Measurements from ENCODE around the gene MIAT.

Gene MIAT

DNA sequence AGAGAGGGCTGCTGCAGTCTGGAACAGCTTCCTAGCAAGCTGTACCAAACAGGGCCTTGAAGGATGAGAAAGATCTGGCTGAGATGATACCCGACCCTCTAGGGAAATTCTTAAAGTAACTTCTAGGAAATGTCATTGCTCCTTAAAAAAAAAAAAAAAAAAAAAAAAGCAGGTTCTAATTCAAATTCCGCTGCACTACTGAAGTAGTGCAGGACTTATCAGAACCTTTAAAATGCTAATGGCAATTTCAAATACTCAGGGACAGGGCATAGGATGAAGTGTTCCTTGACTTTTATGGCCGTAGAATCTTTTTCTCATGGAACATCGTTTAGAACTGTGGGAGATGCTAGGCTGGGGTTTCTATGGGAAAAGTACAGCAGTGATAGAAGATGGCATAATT is 13.1 kb downstream of the MIAT start:
- DNase-seq = no peak

DNA sequence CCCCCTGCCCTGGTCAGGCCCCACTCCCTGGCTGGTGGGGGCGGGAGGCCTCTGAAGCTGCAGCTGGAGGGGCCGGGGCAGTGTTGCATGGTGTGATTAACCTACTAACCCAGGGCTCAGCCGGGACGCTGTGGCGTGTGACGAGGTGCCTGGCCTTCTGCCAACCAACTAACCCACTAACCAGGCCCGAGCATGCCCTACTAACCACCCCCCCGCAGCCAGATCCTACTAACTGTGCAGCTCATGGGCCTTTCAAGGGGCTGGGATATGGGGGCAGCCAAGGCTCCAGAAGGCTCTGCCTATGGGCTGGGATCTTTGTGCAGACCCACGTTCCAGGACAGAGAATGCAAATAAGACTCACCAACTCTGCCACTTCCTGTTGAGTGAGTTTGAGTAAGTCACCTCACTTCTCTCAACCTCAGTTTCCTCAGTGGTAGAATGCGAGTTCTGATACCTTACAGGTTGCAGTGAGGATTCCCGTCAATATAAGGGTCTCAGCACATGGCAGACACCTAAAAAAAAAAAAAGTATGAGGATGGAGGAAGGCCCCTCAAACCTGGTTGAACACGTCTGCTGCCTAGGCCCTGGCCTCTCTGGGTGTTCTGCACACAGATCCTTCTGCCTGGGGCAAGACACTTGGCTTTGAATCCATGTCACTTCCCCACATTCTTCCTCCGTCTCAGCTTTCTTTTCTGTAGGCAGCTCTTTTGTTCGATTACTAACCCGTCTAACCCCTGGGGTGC is 14.1 kb downstream of the MIAT start:
- no peak for DNase-seq

DNA sequence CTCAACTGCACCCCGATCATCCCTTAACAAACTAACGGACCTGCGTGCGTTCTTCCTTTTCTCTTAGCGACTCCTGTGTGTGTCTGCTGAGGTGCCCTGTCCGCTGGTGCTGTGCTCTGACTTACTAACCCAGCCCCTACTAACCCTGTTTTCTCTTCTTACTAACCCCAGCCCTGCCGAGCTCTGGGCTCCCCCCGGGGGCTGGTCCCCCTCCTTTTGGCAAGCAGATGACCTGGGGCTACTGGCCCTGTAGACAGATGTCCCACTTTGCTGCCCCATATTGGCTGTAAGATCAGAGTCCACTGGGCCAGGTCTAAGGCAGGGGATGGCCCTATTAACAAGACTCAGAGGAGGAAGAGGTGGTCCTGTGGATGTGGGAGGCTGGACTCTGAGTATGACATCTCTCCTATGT is 14.7 kb downstream of the MIAT start:
- no peak for DNase-seq

DNA sequence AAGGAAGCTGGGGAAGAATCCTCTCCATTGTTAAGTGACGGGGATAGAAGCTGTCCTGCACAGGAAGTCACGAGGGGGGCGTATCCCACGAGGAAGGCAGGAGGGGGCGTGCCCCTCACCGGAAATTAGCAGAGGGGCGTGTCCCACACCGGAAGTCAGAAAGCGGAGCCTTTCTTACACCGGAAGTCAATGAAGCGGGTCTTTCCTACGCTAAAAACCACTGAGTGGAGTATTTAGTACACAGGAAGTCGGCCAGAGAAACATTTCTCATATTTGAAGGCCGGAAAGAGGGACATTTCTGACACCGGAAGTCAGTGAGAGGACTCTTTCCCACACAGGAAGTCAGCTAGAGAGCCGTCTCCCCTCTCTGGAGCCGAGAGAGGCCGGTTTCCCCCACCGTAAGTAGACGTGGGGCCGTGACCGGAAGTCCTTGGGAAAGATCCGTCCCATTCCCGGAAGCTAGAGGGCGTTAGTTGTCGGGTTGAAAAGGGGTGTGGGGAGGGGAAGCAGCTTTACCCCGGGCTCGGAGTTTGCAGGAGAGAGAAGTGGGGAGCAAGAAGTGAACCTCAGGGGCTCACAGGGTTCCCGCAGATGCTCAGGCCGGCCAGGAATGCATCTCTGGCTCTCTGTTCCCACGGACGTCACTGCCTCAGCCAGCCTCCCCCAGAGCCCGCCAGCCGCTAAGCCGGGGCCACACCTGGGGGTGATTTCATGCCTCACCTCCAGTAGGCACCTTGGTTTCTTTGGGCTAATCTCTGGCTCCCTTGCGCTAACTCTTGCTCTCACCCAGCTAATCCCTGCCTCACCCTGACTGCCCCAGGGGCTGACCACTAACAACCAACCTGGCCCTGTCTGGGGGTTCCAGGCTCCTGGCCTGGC is 15.4 kb downstream of the MIAT start:
- peak; percentile 96 for DNase-seq

DNA sequence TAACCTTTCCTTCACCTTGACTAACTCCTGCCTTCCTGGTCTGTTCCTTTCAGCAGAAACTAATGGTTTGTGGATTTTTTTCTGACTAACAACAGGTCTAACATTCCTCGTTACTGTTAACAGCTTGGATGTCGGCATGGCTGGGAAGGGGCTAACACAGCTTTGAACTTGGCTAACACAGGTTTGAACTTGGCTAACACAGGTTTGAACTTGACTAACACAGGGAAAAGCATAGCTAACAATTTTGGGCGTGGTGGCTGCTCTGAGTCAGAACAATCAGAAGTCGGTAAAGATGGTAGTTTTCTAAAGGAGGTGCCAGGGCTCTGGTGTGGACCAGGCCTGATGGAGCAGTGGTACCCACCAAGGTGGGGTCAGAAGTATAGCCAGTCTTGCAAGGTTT is 16.1 kb downstream of the MIAT start:
- no peak for DNase-seq

DNA sequence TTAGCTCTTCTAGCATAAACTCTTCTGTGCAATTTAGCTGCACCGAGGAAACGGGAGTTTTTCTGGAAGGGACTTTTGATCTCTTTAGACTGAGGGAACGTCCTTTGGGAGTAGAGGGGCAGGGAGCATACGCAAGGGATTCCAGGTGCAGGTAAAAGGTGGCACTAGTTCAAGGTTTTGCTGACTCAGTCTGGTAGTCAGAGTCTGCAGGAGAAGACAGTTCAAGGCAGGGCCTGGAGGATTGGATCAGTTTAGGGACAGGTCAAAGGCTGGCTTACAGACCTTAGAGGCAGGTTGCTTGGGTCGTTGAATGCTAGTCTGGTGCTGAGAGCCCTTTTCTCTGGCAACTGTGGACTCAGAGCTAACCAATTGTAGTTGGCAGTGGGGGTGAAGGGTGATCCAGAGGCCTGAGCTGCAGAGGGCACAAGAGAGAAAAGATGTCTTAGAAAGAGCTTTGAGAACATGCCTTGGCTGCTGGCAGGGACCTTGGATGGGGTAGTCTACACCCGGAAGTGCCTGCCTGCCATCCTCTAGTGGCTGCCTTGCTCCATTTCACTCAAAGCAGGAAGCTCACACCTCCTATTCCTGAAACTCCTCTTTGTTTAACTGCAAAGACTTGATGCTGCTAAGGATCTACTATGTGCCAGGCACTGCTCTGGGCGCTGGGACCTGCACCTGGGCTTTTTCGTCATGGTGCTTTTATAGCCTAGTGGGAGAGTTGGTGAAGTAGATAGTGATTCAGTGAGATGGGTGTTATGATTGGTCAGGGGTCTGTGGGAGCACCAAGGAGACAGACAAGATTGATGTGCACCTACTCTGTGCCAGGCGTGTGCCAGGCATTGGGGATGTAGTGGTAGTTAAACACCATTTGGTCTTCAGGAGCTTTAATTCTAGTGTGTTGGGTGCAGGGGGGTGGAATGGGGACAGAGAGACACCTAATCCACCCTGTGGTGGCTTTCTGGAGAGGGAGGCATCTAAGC is 17.1 kb downstream of the MIAT start:
- DNase-seq = no peak

DNA sequence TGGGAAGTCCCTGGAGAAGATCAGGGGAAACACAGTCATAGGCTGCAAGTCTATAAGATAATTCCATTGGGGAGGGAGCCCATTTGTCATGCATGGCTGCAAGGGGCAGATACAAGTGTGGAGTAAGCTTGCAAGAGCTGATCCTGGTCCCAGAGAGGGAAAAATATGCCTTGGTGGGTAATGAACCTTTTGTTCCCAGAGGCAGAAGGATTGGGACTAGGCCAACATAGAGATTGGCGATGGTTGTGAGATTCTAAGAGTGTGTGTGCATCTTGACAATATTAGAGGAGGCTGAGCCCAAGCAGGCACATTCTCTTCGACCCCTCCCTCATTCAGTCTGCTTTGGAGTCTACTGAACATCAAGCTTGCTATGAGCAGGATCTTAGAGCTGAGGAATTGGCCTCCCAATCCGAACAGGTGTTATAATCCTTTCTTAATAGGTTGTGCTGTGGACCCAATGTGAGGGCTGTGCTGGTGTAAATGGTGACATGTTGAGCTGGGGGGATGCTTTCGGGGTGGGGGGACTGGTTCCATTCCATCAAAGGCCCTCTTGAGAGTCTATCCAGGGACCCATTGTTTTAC is 18.4 kb downstream of the MIAT start:
- no peak for DNase-seq

DNA sequence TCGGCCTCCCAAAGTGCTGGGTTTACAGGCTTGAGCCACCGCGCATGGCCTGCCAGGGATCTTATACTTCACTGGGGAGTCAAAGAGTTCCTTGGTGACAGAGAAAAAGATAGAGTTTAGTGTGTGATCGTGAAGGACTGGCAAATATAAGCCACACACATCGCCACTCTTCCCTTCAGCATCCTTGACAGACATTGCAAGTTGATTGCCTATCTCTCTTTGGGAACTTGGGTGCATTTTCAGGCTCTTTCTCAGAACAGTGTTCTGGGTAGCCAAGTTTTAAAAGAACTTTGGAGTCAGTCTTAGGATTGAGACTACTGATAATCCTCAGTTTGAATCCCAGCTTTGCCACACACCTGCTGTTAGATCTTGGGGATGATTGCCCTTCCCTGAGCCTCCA is 19.8 kb downstream of the MIAT start:
- no peak for DNase-seq

DNA sequence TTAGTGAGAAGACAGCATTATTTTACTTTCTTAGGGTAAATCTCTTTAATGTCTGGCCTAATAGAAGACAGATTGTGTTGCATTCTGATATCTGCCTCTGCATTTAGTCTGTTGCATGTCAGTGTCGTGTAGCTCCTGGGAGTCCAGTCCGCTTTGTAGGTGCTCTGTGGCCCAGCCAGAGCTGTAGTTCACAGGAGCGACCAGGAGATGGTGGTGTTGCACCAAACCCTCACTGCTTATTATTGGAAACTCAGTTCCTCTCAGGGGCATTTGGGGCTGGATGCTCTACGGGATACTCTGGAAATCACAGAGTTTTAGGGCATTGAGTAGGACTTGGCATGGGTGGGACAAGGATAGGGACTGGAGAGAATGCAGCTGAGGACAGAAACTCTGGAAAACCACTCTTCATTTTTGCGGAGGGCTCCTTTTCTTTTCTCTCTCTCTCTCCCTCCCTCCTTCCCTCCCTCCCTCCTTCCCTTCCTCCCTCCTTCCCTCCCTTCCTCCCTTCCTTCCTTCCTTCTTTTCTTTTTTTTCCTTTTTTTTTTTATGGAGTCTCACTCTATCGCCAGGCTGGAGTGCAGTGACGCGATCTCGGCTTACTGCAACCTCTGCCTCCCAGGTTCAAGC is 21.7 kb downstream of the MIAT start:
- peak; percentile 78 for DNase-seq

DNA sequence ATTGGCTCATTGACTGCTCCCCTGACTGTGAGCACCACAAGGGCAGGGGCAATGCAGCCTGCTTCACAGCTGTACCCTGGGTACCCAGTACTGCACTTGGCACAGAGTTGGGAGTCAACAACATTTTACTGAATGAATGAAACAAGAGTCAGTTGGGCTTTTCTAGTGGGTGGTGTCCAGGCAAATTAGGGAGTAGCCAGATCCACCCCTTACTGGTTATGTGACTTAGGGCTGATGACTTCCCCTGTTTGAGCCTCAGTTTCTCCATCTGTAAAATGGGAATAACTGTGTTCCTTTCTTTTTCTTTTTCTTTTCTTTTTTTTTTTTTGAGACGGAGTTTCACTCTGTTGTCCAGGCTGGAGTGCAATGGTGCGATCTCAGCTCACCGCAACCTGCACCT is 23.1 kb downstream of the MIAT start:
- no peak for DNase-seq

DNA sequence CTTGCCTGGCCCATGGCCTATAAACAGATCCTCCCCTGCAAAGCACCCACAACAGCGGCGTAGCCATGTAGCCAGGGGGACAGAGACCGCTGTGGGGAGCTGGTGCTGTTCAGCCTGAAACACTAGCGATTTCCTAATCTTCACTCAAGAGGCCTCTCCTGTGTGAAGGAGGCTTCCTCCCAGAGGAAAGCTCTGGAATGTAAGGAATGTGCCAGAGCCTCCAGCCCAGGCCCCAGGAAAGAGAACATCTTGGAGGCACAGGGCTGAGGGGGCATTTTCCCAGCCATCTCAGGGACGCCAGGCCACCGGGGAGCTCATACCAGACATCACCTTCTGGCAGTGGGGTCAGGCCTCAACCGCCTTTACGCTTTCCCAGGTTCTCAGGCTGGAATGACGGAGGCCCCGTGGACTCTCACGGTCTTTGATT is 24.0 kb downstream of the MIAT start:
- no peak for DNase-seq

DNA sequence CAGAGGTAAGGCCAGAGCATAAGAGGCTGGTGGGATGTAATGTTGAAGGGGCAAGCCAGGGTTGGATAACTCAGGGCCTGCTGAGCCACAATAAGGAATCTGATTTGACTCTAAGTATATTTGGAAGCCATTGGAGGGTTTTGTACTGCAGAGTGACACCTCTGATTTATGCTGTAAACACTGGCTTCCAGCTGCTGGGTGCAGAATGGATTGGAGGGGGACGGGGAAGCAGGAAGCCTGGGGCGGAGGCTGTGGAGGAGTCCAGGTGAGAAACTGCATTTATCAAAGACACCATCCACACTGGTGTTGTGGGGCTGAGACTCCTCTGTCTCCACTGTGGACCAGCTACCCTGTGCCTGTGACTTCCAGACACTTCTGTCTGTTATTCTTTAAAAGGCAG is 26.8 kb downstream of the MIAT start:
- DNase-seq = no peak

DNA sequence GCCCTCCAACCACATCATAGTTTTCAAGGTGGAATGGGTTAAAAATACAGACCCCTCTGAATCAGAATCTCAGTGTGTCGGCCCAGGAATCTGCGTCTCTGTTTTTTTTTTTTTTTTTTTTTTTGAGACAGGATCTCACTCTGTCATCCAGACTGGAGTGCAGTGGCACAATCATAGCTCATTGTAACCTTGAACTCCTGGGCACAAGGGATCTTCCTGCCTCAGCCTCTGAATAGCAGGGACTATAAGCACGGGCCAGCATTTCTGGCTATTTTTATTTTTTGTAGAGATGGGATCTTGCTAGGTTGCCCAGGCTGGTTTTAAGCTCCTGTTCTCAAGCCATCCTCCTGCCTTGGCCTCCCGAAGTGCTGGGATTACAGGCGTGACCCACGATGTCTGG is 28.2 kb downstream of the MIAT start:
- DNase-seq = no peak

DNA sequence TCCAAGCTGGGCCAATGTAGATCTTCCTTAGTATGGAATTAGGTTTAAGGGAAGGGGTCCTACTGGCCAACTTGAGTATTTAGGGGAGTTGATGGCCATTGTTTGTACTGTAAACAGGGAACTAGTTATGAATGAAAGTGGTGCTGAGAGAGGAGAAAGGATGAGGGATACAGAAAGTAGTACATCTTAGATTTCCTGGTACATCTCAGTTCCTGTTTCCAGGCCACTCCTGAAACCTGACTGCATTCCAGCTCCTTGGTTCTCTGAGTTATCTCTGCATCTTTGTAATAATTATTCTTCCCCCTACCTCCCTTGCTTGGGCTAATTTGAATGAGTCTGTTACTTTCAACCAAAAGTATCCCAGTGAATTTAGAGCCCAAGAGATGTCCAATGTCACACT is 30.1 kb downstream of the MIAT start:
- DNase-seq = no peak

DNA sequence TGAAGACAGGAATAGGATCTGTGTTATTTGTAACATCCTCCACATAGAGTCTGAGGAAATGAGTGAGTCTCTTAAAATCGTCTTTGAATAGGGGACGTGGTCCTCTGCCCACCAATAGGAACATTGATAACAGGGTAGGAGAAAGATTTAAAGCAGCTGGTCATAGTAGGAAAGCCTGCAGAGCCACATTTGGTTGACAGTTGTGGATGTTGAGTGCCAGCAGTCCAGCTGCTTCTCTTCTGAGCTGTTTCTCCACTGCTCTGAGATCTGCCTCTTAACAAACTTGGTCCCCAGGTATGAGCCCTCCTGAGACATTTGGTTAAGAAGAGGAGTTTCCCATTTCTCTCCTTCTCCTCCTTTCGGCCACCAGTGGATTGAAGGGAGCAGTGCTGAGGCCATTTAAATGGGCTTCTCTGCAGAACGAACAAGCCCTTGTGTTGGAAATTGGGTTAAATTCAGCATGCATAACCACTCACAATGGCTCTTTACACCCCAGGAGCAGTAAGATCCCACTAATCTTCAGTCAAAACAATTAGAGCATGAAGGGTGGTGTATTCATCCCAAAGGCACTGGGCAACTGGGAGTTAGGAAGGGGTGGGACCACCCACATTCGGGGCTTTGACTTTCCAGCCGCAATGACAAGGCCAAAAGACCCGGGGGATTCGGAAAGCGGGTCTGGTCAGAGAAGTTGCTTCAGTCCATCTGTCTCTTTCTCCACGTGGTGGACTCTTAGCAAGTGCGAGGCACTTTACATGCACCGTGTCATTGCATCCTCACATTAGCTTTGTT is 32.3 kb downstream of the MIAT start:
- DNase-seq = no peak

DNA sequence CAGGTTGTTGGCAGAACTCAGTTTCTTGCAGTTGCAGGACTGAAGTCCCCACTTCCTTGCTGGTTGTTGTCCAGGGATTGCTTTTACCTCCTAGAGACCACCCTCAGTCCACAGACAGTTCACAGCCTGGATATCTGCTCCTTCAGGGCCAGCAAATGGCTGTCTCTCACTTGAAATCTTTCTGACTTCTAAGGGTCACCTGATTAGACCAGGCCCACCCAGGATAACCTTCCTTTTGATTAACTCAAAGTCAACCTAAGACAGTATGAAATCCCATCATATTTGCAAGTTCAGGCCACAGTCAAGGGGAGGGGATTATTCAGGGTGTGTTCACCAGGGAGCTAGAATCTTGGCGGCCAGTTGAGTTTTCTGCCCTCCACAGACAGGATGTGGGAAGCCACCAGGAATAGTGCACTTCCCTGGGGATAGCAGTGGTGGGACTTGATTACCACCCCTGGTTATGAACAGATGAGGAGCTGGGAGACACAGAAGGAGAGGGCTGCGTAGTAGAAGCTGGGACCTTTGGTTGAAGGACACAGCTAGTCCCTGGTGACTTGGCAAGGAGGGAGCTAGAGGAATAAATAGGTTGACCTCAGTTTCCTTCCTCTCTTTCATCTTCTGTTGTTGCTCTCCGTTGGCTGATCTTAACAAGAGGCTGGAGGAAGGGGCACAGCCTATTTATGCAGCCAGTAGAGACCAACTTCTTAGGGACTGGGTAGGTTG is 33.4 kb downstream of the MIAT start:
- DNase-seq = no peak

DNA sequence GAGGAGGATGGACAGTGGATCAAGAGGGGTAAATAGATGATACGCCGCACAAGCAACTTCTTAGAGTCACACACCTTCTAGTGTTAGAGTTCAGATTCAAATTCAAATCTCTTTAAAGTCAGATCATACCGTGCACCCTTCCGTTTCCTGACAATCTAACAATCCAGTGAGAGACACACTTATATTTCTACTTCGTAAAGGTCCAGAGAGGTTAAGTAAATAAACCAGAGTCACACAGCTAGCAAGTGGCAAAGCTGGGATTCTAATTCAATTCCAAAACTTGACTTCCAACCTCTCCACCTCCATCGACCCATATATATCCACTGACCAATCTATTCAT is 34.0 kb downstream of the MIAT start:
- DNase-seq = no peak

DNA sequence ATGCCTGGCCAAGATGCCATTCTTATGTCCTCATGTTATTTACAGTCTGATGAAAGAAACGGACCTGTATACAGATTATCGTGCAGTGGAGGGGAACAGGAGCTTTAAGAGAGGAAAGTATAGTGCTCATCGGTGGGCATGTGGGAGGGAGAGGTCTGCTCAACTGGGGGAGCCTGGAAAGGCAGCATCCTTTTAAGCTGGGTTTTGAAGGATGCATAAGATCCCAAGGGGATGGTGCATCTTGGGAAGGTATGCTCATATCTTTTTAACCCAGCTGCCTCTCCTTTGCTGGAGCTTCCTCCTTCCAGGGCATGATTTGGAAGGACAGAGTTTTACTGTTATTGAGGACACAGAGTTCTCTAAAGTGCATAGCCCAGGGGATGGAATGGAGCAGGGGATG is 34.8 kb downstream of the MIAT start:
- no peak for DNase-seq

DNA sequence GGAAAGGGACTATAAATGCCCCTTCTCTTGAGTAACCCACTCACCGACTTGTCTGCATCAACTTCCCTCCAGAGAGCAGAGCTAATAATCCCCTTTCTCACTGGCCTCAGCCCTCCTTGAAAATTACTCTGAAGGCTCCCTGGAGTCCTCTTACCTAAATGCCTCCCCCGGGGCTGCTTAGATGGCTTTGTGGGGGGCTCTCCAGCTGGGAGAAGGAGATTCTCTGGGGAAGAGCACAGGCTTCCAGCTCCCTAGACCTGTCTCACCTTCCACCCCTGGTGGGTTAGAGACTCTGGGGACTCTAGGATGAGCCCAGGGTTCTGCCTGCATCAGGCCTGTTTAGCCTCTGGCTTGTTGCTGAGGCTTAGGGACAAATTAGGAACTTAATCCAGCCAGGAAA is 39.8 kb downstream of the MIAT start:
- no peak for DNase-seq

DNA sequence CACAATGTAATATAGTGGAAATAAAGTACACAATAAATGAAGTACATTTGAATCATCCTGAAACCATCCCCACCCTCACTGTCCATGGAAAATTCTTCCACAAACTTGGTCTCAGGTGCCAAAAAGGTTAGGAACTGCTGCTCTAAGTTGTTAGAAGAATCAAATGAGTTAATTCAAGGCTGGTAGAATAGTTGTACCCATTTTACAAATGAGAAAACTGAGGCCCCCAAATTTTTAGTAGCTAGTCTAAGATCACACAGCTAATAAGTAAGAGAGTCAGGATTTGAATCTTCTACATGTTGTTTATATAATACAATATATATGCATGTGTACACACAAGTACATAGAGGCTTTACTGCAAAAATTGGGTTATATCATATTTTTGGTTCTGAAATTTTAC is 43.1 kb downstream of the MIAT start:
- DNase-seq = no peak

DNA sequence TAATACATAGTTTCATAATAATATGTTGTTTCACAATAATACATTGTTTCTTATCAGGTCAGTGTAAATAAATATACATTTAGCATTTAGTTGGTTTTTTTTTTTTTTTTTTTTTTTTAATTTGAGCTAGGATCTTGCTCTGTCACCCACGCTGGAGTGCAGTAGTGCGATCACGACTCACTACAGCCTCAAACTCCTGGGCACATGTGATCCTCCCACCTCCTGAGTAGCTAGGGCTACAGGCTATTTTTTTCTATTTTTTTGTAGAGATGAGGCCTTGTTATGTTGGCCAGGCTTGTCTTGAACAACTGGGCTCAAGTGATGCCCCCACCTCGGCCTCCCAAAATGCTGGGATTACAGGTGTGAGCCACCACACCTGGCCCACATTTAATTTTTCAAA is 43.5 kb downstream of the MIAT start:
- DNase-seq = no peak

Data from right hindlimb (tissue), 1 donor.